ENCODE data around the gene JCHAIN. TPM values are rescaled to one million over a fixed set of nuclear protein-coding genes. Genes with fewer than 3 reads are reported as not detected.

The JCHAIN gene
- total and polyA plus RNA-seq, 2 of the 8 experiments (the other 6 are each of a cell fraction or from before 2014, with no cell fraction given), result not detected

DNA sequence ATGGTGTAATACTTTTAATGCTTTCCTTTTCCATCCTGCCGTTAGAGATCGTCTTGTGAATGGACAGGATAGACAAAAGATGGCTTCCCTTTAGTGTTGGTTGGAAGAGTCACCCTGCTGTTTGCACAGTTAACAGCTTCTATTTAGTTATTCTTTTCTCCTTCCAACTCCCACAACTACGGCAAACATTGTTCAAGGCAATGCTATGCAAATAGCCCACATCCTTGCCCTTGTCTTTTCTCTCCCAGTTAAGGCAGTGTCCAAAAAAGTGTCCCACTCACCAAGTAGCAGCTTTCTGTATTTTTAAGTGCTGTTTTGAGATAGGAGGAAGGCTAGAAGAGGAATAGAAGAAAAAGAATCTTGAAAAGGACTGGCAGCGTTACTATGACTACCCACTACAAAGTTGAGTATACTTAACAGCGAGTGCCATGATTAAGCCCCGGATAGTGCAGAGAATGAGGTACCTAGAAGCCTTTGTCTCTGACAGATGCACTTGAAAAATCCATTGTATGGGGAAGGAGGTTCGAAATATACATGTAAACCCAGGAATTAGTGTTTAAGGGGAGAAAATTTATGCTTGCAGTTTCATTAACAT is 43.4 kb upstream of the JCHAIN start:
- TF ChIP-seq KDM5A (IDR thresholded peaks at IDR 0.05; ENCODE audit: low read length) (no peak), FOSL1 (IDR thresholded peaks at IDR 0.05; ENCODE audit: insufficient read depth, low read depth, low read length) (no peak), SIX5 (IDR thresholded peaks at IDR 0.05; ENCODE audit: low read depth, low read length) (no peak), POLR2AphosphoS5 (IDR thresholded peaks at IDR 0.05; ENCODE audit: low read depth, low read length) (no peak), EZH2 (IDR thresholded peaks at IDR 0.05; ENCODE audit: low read depth, low read length, severe bottlenecking) (no peak), E2F6 (IDR thresholded peaks at IDR 0.05) (no peak), SIN3A (conservative IDR thresholded peaks at IDR 0.05 in 1 of 2, IDR thresholded peaks at IDR 0.05 in 1 of 2; ENCODE audit: low read depth in 1 of 2, low read length in 2 of 2) (no peak), ZNF274 (IDR thresholded peaks at IDR 0.05; ENCODE audit: borderline replicate concordance, extremely low read depth, low read length) (no peak), SP4 (IDR thresholded peaks at IDR 0.05; ENCODE audit: low read length) (no peak)
- H3K18ac ChIP-seq (ENCODE audit: extremely low read depth, low read length), result no peak overlapping the region
- H3K56ac ChIP-seq (replicated peaks; ENCODE audit: insufficient read length, low read depth, low read length), result no peak overlapping the region
- peaks cover 0 to 57% of the 10 kb centered on the region in 2 experiments; a peak in 2 of 4 replicates for H3K79me2 ChIP-seq (ENCODE audit: control insufficient read depth in 1 of 2, insufficient read depth in 2 of 2, low read length in 2 of 2)
- H2BK12ac ChIP-seq (ENCODE audit: low read depth, low read length), result no peak overlapping the region
- no peak overlapping the region for H2BK5ac ChIP-seq (ENCODE audit: low read depth, low read length)
- H2AFZ ChIP-seq (ENCODE audit: low read length), result no peak overlapping the region
- 82% methylated on average over 7 of the region's 7 CpGs; no CpG with 5 or more reads in 1 of the 2 experiments for WGBS, 2 experiments (ENCODE audit: extremely low coverage in 1 of 2, insufficient coverage in 1 of 2, insufficient read length in 1 of 2, insufficient replicate concordance in 2 of 2, low coverage in 1 of 2, low lambda C conversion rate in 2 of 2, missing lambda C conversion rate in 1 of 2)
- no peaks in the 10 kb centered on the region for H3K36me3 ChIP-seq (ENCODE audit: control insufficient read depth in 2 of 4, insufficient read depth in 4 of 4, low read length in 3 of 4)
- no peak overlapping the region for H2BK20ac ChIP-seq (ENCODE audit: low read length)
- peaks cover 0 to 12% (median 8%) of the 10 kb centered on the region in 4 experiments; a peak in 5 of 7 replicates for H3K4me1 ChIP-seq (replicated peaks in 1 of 4; ENCODE audit: control insufficient read depth in 3 of 4, insufficient read depth in 4 of 4, low read length in 3 of 4)
- peaks cover 3% of the 10 kb centered on the region; the same call in 1 of the 2 replicates for H3K23me2 ChIP-seq (ENCODE audit: low read depth, low read length)
- no peaks in the 10 kb centered on the region for H3K27me3 ChIP-seq (replicated peaks in 1 of 4; ENCODE audit: control insufficient read depth in 3 of 4, extremely low read depth in 1 of 4, insufficient read depth in 3 of 4, low read length in 3 of 4)
- H3K9me3 ChIP-seq (ENCODE audit: insufficient read depth in 2 of 2, low read depth in 1 of 2, low read length in 1 of 2), result no peaks in the 10 kb centered on the region
- no peak overlapping the region for H3K4ac ChIP-seq (replicated peaks; ENCODE audit: insufficient read length, low read depth, low read length)
- H4K8ac ChIP-seq (ENCODE audit: extremely low read depth, insufficient read depth, low read length), result no peak overlapping the region
- no peak overlapping the region for H3K27ac ChIP-seq (ENCODE audit: low read depth, low read length)
- FAIRE-seq (no peak), DNase-seq (ENCODE audit: low read depth in 1 of 2, low spot score in 2 of 2) (no peak)
- H3K23ac ChIP-seq (ENCODE audit: insufficient read length), result no peak overlapping the region
- no peak overlapping the region for H2AK5ac ChIP-seq (ENCODE audit: low read depth, low read length)
- no peak overlapping the region for H3K4me3 ChIP-seq (ENCODE audit: extremely low read depth in 1 of 4, insufficient read depth in 2 of 4, low read depth in 3 of 4, low read length in 4 of 4)
- H2BK15ac ChIP-seq (ENCODE audit: low read length), result no peak overlapping the region
- peaks cover 0 to 2% of the 10 kb centered on the region in 2 experiments for H4K20me1 ChIP-seq (replicated peaks in 1 of 2; ENCODE audit: control insufficient read depth in 1 of 2, insufficient read depth in 2 of 2, low read length in 2 of 2)
- no peak overlapping the region for H2BK120ac ChIP-seq (replicated peaks; ENCODE audit: low read depth, low read length)
- H3K4me2 ChIP-seq (ENCODE audit: insufficient read depth in 1 of 2, low read depth in 2 of 2, low read length in 2 of 2), result no peak overlapping the region; a peak in 1 of 4 replicates
- no peak overlapping the region for H4K91ac ChIP-seq (replicated peaks; ENCODE audit: insufficient read length, low read length)
- ChIA-PET POLR2A (ENCODE audit: partially characterized antibody) (no interaction called here), CTCF (ENCODE audit: partially characterized antibody) (interaction anchor here (0.6 kb wide), 1 partner anchor 516 kb away, joined by 4 read pairs; no protein-coding TSS in a partner anchor)
- no peak overlapping the region for H4K5ac ChIP-seq (ENCODE audit: insufficient read length, low read depth, low read length)
- H3K79me1 ChIP-seq (ENCODE audit: low read depth, low read length), result no peaks in the 10 kb centered on the region; the same call in 1 of the 2 replicates
- H3K9ac ChIP-seq (replicated peaks in 1 of 4; ENCODE audit: extremely low read depth in 1 of 4, low read depth in 3 of 4, low read length in 3 of 4), result no peak overlapping the region
- no peak overlapping the region for H3K14ac ChIP-seq (ENCODE audit: insufficient read length)

Data from H1 (cell line).